Spleen (tissue), 7 donors: ENCODE measurements around the gene TNFAIP3.
"Not testable (repeated sequence)": the region's sequence is repeated elsewhere in the genome, so short reads cannot be mapped to it uniquely, and the experiment has no call there.

ENCODE experiments used
- POLR2A ChIP-seq, 3 donors: fragments of 450-650 bp; IDR thresholded peaks; one replicate each; pipeline ENCODE4 v1.5.1; 2017; ENCODE audit warnings: antibody characterized with exemption in 3 of 3, mild to moderate bottlenecking in 1 of 3
- POLR2AphosphoS5 ChIP-seq, 3 donors: sonication (generic); formaldehyde crosslinking; IDR thresholded peaks; one replicate each; pipeline ENCODE4 v1.5.1; 2017; ENCODE audit warnings: antibody characterized with exemption in 3 of 3
- TF ChIP-seq, protein P1 (sequence below), 11 experiments: fragments of 200-600 bp in 7 of 11; fragments of 450-650 bp in 4 of 11; sonication (generic) in 4 of 11; IDR thresholded peaks in 8 of 11; conservative IDR thresholded peaks in 3 of 11; 1 replicate in 7 of 11; 2 replicates in 4 of 11; pipeline versions ENCODE4 v1.4.0 to v1.8.0; 2016 to 2021; ENCODE audit warnings: antibody characterized with exemption in 11 of 11, inconsistent platforms in 4 of 11, mild to moderate bottlenecking in 1 of 11
- donor health status: DM: no; HTN: no; CAD: no; lungs with moderate emphysema.
- donor health status: DM: no; HTN: no; CAD: no.
- donor health status: DM: no; HTN: no; CAD: no.

DNA sequence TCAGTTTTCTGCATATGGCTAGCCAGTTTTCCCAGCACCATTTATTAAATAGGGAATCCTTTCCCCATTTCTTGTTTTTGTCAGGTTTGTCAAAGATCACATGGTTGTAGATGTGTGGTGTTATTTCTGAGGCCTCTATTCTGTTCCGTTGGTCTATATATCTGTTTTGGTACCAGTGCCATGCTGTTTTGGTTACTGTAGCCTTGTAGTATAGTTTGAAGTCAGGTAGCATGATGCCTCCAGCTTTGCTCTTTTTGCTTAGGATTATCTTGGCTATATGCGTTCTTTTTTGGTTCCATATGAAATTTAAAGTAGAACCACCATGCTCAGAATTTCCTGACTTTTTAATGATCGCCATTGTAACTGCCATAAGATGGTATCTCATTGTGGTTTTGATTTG is 19.2 kb downstream of the TNFAIP3 start:
- TF ChIP-seq, protein P1, sequence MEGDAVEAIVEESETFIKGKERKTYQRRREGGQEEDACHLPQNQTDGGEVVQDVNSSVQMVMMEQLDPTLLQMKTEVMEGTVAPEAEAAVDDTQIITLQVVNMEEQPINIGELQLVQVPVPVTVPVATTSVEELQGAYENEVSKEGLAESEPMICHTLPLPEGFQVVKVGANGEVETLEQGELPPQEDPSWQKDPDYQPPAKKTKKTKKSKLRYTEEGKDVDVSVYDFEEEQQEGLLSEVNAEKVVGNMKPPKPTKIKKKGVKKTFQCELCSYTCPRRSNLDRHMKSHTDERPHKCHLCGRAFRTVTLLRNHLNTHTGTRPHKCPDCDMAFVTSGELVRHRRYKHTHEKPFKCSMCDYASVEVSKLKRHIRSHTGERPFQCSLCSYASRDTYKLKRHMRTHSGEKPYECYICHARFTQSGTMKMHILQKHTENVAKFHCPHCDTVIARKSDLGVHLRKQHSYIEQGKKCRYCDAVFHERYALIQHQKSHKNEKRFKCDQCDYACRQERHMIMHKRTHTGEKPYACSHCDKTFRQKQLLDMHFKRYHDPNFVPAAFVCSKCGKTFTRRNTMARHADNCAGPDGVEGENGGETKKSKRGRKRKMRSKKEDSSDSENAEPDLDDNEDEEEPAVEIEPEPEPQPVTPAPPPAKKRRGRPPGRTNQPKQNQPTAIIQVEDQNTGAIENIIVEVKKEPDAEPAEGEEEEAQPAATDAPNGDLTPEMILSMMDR (IDR thresholded peaks at IDR 0.05 in 8 of 11, conservative IDR thresholded peaks at IDR 0.05 in 3 of 11): not testable (repeated sequence)
- TF ChIP-seq POLR2AphosphoS5, POLR2A (IDR thresholded peaks at IDR 0.05): not testable (repeated sequence)
